ENCODE results near the gene PCMTD2.

DNA sequence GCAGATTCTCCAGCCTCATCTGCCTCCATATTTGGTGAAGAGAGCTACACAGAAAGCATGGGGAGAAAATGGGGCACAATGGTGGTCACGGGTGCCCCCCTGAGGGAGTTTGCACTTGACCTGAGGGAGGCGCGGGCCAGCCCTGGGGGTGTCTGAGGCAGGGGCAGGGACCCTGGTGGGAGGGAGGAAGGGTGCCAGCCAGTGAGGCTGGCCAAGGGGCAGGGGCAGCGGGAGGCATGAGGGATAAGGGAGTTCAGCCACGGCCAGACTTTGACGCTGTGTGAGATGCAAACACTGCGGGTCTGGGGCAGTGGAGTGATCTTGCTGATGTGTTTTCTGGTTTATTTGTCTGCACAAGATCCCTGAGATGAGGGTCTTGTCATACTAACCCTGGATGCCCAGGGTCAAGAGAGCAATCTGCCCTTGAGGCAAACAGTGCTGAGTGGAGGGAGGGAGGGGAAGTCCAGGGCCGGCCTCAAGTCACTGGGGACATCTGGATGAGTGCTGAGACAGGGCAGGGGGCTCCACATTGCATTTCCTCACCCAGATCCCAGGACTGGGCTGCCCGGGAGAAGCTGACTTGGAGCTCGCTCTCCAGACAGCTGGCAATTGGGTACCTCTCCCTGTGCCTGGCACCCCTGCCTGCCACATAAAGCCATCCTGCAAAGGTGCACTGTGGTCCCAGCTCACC lies 8.8 kb upstream of the PCMTD2 start:
- TF ChIP-seq POLR2A (IDR thresholded peaks at IDR 0.05; ENCODE audit: low read depth, low read length) (no peak), POLR2AphosphoS5 (IDR thresholded peaks at IDR 0.05; ENCODE audit: low read depth, low read length) (no peak)

All from GM12892 (cell line).